ENCODE measurements around the gene CLTC. TPM values are rescaled to one million over a fixed set of nuclear protein-coding genes. Genes with fewer than 3 reads are reported as not detected.
A peak's percentile ranks its signal among the peaks of the same experiment; 100 is the strongest.
"Not testable (repeated sequence)": the region's sequence is repeated elsewhere in the genome, so short reads cannot be mapped to it uniquely, and the experiment has no call there.

CLTC gene
- total RNA-seq, 3 donors from 2014 or later (not counting 1 experiment from before 2014, with no cell fraction given) = 116 to 127 (median 117) TPM

- Mint-ChIP-seq H3K27me3 (ENCODE audit: low read depth in 2 of 2) (no peaks in the 10 kb centered on the region), H3K9me3 (no peaks in the 10 kb centered on the region), H3K27ac (peak overlapping the region; percentile 5 to 76), H3K4me1 (peaks cover 21 to 23% of the 10 kb centered on the region in 2 donors), H3K4me3 (no peak overlapping the region), H3K36me3 (peaks cover 18% of the 10 kb centered on the region)
- Histone ChIP-seq H3K36me3 (ENCODE audit: control insufficient read depth, insufficient read depth, low read length) (peaks cover 74% of the 10 kb centered on the region), H3K9me3 (ENCODE audit: control insufficient read depth, insufficient read depth, low read length) (no peaks in the 10 kb centered on the region), H3K4me3 (ENCODE audit: low read length) (no peak overlapping the region), H3K4me1 (ENCODE audit: control insufficient read depth, insufficient read depth, low read length) (no peaks in the 10 kb centered on the region), H3K27ac (ENCODE audit: low read length) (no peak overlapping the region), H3K27me3 (ENCODE audit: control insufficient read depth, insufficient read depth, low read length) (no peaks in the 10 kb centered on the region)
- TF ChIP-seq CTCF (IDR thresholded peaks at IDR 0.05) = no peak
- WGBS (ENCODE audit: insufficient coverage) = 90% methylated on average over 2 of the region's 2 CpGs
- DNase-seq = no peak
- intact Hi-C loops (cut with micrococcal nuclease) = no loop called here
- ATAC-seq = no peak
Measured at GRCh38 chr17:59652119-59652518, 32.4 kb downstream of the CLTC start.

GRCh38 chr17:59656624-59657023 is 36.9 kb downstream of the CLTC start:
- H3K36me3 Mint-ChIP-seq = peaks cover 17% of the 10 kb centered on the region
- ATAC-seq; H3K27ac Mint-ChIP-seq; H3K27me3 Mint-ChIP-seq (ENCODE audit: low read depth in 2 of 2); H3K4me3 Mint-ChIP-seq; H3K9me3 Mint-ChIP-seq; H3K4me3 ChIP-seq (ENCODE audit: low read length); H3K4me1 Mint-ChIP-seq; H3K4me1 ChIP-seq (ENCODE audit: control insufficient read depth, insufficient read depth, low read length); intact Hi-C loops (cut with micrococcal nuclease); DNase-seq; H3K27ac ChIP-seq (ENCODE audit: low read length); H3K27me3 ChIP-seq (ENCODE audit: control insufficient read depth, insufficient read depth, low read length); H3K9me3 ChIP-seq (ENCODE audit: control insufficient read depth, insufficient read depth, low read length): not testable (repeated sequence)
- 95% methylated on average over 3 of the region's 7 CpGs for WGBS (ENCODE audit: insufficient coverage)
- H3K36me3 ChIP-seq (ENCODE audit: control insufficient read depth, insufficient read depth, low read length) = peaks cover 73% of the 10 kb centered on the region

GRCh38 chr17:59666235-59666634 is 46.5 kb downstream of the CLTC start:
- peaks cover 15% of the 10 kb centered on the region for H3K36me3 Mint-ChIP-seq
- Histone ChIP-seq H3K9me3 (ENCODE audit: control insufficient read depth, insufficient read depth, low read length) (no peaks in the 10 kb centered on the region), H3K27ac (ENCODE audit: low read length) (no peak overlapping the region), H3K4me1 (ENCODE audit: control insufficient read depth, insufficient read depth, low read length) (no peaks in the 10 kb centered on the region), H3K36me3 (ENCODE audit: control insufficient read depth, insufficient read depth, low read length) (peaks cover 88% of the 10 kb centered on the region), H3K4me3 (ENCODE audit: low read length) (no peak overlapping the region), H3K27me3 (ENCODE audit: control insufficient read depth, insufficient read depth, low read length) (no peaks in the 10 kb centered on the region)
- TF ChIP-seq CTCF (IDR thresholded peaks at IDR 0.05) = no peak
- no peaks in the 10 kb centered on the region for H3K27me3 Mint-ChIP-seq (ENCODE audit: low read depth in 2 of 2)
- intact Hi-C loops (cut with micrococcal nuclease) = no loop called here
- no peak for DNase-seq
- no peaks in the 10 kb centered on the region for H3K9me3 Mint-ChIP-seq
- 53% methylated on average over 3 of the region's 5 CpGs for WGBS (ENCODE audit: insufficient coverage)
- ATAC-seq = peak in 1 of 3 donors; percentile 28
- H3K27ac Mint-ChIP-seq = no peak overlapping the region
- H3K4me3 Mint-ChIP-seq = no peak overlapping the region
- H3K4me1 Mint-ChIP-seq = peaks cover 0 to 14% of the 10 kb centered on the region in 2 donors

- Mint-ChIP-seq H3K27me3 (ENCODE audit: low read depth in 2 of 2) (no peaks in the 10 kb centered on the region), H3K9me3 (no peaks in the 10 kb centered on the region), H3K4me3 (no peak overlapping the region), H3K4me1 (peaks cover 7 to 26% of the 10 kb centered on the region in 2 donors), H3K36me3 (peaks cover 17% of the 10 kb centered on the region), H3K27ac (peak overlapping the region; percentile 41 to 45)
- Histone ChIP-seq H3K4me1 (ENCODE audit: control insufficient read depth, insufficient read depth, low read length) (no peaks in the 10 kb centered on the region), H3K27me3 (ENCODE audit: control insufficient read depth, insufficient read depth, low read length) (no peaks in the 10 kb centered on the region), H3K36me3 (ENCODE audit: control insufficient read depth, insufficient read depth, low read length) (peaks cover 83% of the 10 kb centered on the region), H3K9me3 (ENCODE audit: control insufficient read depth, insufficient read depth, low read length) (no peaks in the 10 kb centered on the region), H3K27ac (ENCODE audit: low read length) (no peak overlapping the region), H3K4me3 (ENCODE audit: low read length) (no peak overlapping the region)
- whole genome bisulfite sequencing (ENCODE audit: insufficient coverage) = 55% methylated on average over 2 of the region's 3 CpGs
- no peak for DNase-seq
- ATAC-seq = no peak
- no peak for TF ChIP-seq CTCF (IDR thresholded peaks at IDR 0.05)
- intact Hi-C loops (cut with micrococcal nuclease) = no loop called here
Measured at GRCh38 chr17:59668816-59669215, 49.1 kb downstream of the CLTC start.

All from natural killer cell (primary cell).